ENCODE results near the gene DOCK3. TPM values are rescaled to one million over a fixed set of nuclear protein-coding genes. Genes with fewer than 3 reads are reported as not detected.
"Not testable (repeated sequence)": the region's sequence is repeated elsewhere in the genome, so short reads cannot be mapped to it uniquely, and the experiment has no call there.

Gene DOCK3
- total RNA-seq, 1 donor: 0.36 TPM

GRCh38 chr3:51360806-51361205, 686.1 kb downstream of the DOCK3 start:
- Histone ChIP-seq H3K79me2 (ENCODE audit: insufficient read depth, low read length) (no peaks in the 10 kb centered on the region), H3K4me1 (ENCODE audit: insufficient read depth, low read length) (no peaks in the 10 kb centered on the region), H3K27ac (ENCODE audit: low read depth, low read length) (no peak overlapping the region), H3K36me3 (ENCODE audit: insufficient read depth, low read length) (no peaks in the 10 kb centered on the region), H3K27me3 (ENCODE audit: insufficient read depth, low read length) (no peaks in the 10 kb centered on the region), H4K20me1 (ENCODE audit: insufficient read depth, low read length) (no peaks in the 10 kb centered on the region), H3K9me3 (ENCODE audit: low read depth, low read length) (no peaks in the 10 kb centered on the region), H2AFZ (ENCODE audit: low read length) (no peak overlapping the region), H3K4me3 (ENCODE audit: insufficient read depth, low read length) (no peak overlapping the region), H3K4me2 (ENCODE audit: insufficient read depth, low read length) (no peak overlapping the region)
- DNase-seq (ENCODE audit: insufficient read length, low spot score, missing footprints): no peak
- no peak for TF ChIP-seq CTCF (IDR thresholded peaks at IDR 0.05; ENCODE audit: extremely low read depth, low read depth, low read length)

GRCh38 chr3:51361746-51362145, 687.0 kb downstream of the DOCK3 start:
- DNase-seq (ENCODE audit: insufficient read length, low spot score, missing footprints): no peak
- Histone ChIP-seq H4K20me1 (ENCODE audit: insufficient read depth, low read length) (no peaks in the 10 kb centered on the region), H3K79me2 (ENCODE audit: insufficient read depth, low read length) (no peaks in the 10 kb centered on the region), H3K4me1 (ENCODE audit: insufficient read depth, low read length) (no peaks in the 10 kb centered on the region), H3K27me3 (ENCODE audit: insufficient read depth, low read length) (no peaks in the 10 kb centered on the region), H2AFZ (ENCODE audit: low read length) (no peak overlapping the region), H3K4me2 (ENCODE audit: insufficient read depth, low read length) (no peak overlapping the region), H3K36me3 (ENCODE audit: insufficient read depth, low read length) (no peaks in the 10 kb centered on the region), H3K4me3 (ENCODE audit: insufficient read depth, low read length) (no peak overlapping the region), H3K27ac (ENCODE audit: low read depth, low read length) (no peak overlapping the region), H3K9me3 (ENCODE audit: low read depth, low read length) (no peaks in the 10 kb centered on the region)
- no peak for TF ChIP-seq CTCF (IDR thresholded peaks at IDR 0.05; ENCODE audit: extremely low read depth, low read depth, low read length)

GRCh38 chr3:51362476-51362875, 687.7 kb downstream of the DOCK3 start:
- Histone ChIP-seq H3K9me3 (ENCODE audit: low read depth, low read length) (no peaks in the 10 kb centered on the region), H3K27me3 (ENCODE audit: insufficient read depth, low read length) (no peaks in the 10 kb centered on the region), H3K79me2 (ENCODE audit: insufficient read depth, low read length) (no peaks in the 10 kb centered on the region), H3K27ac (ENCODE audit: low read depth, low read length) (no peak overlapping the region), H3K4me1 (ENCODE audit: insufficient read depth, low read length) (no peaks in the 10 kb centered on the region), H2AFZ (ENCODE audit: low read length) (no peak overlapping the region), H3K4me2 (ENCODE audit: insufficient read depth, low read length) (no peak overlapping the region), H3K4me3 (ENCODE audit: insufficient read depth, low read length) (no peak overlapping the region), H4K20me1 (ENCODE audit: insufficient read depth, low read length) (no peaks in the 10 kb centered on the region), H3K36me3 (ENCODE audit: insufficient read depth, low read length) (no peaks in the 10 kb centered on the region)
- no peak for DNase-seq (ENCODE audit: insufficient read length, low spot score, missing footprints)
- TF ChIP-seq CTCF (IDR thresholded peaks at IDR 0.05; ENCODE audit: extremely low read depth, low read depth, low read length): no peak

GRCh38 chr3:51368276-51368675, 693.5 kb downstream of the DOCK3 start:
- H3K9me3 ChIP-seq (ENCODE audit: low read depth, low read length); H3K36me3 ChIP-seq (ENCODE audit: insufficient read depth, low read length); DNase-seq (ENCODE audit: insufficient read length, low spot score, missing footprints): not testable (repeated sequence)

More at GRCh38 chr3:51368276-51368675, 693.5 kb downstream of the DOCK3 start:
- H3K4me3 ChIP-seq (ENCODE audit: insufficient read depth, low read length); H4K20me1 ChIP-seq (ENCODE audit: insufficient read depth, low read length); H3K79me2 ChIP-seq (ENCODE audit: insufficient read depth, low read length); H3K4me2 ChIP-seq (ENCODE audit: insufficient read depth, low read length); H3K27ac ChIP-seq (ENCODE audit: low read depth, low read length); H2AFZ ChIP-seq (ENCODE audit: low read length); H3K27me3 ChIP-seq (ENCODE audit: insufficient read depth, low read length); H3K4me1 ChIP-seq (ENCODE audit: insufficient read depth, low read length): not testable (repeated sequence)

Data from osteoblast (primary cell).